ENCODE results near the gene TIGIT.

DNA sequence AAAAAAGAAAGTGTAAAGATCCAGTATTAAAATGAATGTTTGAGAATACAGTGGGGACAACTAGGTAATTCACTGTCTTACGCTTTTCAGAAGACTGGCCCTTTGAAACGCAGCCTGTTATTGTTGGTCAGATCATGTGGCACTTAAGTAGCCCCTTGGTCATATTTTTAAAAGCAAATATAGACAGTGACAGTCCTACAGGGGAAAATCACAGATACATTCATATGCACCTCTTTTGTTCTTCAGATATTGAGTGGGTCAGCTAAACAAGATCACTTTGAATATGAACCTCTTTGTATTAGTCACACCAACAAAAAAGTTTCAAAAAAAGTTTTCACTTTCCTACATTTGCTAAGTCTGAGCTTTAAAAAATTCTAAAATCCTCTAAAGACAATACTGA lies 36.0 kb downstream of the TIGIT start:
- TF ChIP-seq, protein P1, sequence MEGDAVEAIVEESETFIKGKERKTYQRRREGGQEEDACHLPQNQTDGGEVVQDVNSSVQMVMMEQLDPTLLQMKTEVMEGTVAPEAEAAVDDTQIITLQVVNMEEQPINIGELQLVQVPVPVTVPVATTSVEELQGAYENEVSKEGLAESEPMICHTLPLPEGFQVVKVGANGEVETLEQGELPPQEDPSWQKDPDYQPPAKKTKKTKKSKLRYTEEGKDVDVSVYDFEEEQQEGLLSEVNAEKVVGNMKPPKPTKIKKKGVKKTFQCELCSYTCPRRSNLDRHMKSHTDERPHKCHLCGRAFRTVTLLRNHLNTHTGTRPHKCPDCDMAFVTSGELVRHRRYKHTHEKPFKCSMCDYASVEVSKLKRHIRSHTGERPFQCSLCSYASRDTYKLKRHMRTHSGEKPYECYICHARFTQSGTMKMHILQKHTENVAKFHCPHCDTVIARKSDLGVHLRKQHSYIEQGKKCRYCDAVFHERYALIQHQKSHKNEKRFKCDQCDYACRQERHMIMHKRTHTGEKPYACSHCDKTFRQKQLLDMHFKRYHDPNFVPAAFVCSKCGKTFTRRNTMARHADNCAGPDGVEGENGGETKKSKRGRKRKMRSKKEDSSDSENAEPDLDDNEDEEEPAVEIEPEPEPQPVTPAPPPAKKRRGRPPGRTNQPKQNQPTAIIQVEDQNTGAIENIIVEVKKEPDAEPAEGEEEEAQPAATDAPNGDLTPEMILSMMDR (conservative IDR thresholded peaks at IDR 0.05; ENCODE audit: low read depth in 2 of 2), result no peak
- TF ChIP-seq EZH2phosphoT487 (IDR thresholded peaks at IDR 0.05; ENCODE audit: unreplicated experiment) (no peak), POLR2AphosphoS5 (IDR thresholded peaks at IDR 0.05; ENCODE audit: low read depth) (no peak), EZH2 (IDR thresholded peaks at IDR 0.05; ENCODE audit: low read depth, unreplicated experiment) (no peak), JUNB (IDR thresholded peaks at IDR 0.05; ENCODE audit: unreplicated experiment) (no peak), STAT1 (IDR thresholded peaks at IDR 0.05; ENCODE audit: unreplicated experiment) (no peak), ZNF331 (CRISPR knock-in tag; IDR thresholded peaks at IDR 0.05; ENCODE audit: low read depth) (no peak), CREB1 (CRISPR knock-in tag; IDR thresholded peaks at IDR 0.05; ENCODE audit: low read depth) (no peak), NANOG (IDR thresholded peaks at IDR 0.05; ENCODE audit: borderline replicate concordance) (no peak)
- TF ChIP-seq, protein P2, sequence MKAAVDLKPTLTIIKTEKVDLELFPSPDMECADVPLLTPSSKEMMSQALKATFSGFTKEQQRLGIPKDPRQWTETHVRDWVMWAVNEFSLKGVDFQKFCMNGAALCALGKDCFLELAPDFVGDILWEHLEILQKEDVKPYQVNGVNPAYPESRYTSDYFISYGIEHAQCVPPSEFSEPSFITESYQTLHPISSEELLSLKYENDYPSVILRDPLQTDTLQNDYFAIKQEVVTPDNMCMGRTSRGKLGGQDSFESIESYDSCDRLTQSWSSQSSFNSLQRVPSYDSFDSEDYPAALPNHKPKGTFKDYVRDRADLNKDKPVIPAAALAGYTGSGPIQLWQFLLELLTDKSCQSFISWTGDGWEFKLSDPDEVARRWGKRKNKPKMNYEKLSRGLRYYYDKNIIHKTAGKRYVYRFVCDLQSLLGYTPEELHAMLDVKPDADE (IDR thresholded peaks at IDR 0.05), result no peak
- TF ChIP-seq, protein P3, sequence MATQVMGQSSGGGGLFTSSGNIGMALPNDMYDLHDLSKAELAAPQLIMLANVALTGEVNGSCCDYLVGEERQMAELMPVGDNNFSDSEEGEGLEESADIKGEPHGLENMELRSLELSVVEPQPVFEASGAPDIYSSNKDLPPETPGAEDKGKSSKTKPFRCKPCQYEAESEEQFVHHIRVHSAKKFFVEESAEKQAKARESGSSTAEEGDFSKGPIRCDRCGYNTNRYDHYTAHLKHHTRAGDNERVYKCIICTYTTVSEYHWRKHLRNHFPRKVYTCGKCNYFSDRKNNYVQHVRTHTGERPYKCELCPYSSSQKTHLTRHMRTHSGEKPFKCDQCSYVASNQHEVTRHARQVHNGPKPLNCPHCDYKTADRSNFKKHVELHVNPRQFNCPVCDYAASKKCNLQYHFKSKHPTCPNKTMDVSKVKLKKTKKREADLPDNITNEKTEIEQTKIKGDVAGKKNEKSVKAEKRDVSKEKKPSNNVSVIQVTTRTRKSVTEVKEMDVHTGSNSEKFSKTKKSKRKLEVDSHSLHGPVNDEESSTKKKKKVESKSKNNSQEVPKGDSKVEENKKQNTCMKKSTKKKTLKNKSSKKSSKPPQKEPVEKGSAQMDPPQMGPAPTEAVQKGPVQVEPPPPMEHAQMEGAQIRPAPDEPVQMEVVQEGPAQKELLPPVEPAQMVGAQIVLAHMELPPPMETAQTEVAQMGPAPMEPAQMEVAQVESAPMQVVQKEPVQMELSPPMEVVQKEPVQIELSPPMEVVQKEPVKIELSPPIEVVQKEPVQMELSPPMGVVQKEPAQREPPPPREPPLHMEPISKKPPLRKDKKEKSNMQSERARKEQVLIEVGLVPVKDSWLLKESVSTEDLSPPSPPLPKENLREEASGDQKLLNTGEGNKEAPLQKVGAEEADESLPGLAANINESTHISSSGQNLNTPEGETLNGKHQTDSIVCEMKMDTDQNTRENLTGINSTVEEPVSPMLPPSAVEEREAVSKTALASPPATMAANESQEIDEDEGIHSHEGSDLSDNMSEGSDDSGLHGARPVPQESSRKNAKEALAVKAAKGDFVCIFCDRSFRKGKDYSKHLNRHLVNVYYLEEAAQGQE (IDR thresholded peaks at IDR 0.05; ENCODE audit: unreplicated experiment), result no peak

All from GM23338 (cell line).